Measurements from ENCODE around the gene VAV1. TPM values are rescaled to one million over a fixed set of nuclear protein-coding genes. Genes with fewer than 3 reads are reported as not detected.

The VAV1 gene
- total and polyA plus RNA-seq, 2 of the 8 experiments (the other 6 are each of a cell fraction or from before 2014, with no cell fraction given): 0.21 to 0.22 TPM

DNA sequence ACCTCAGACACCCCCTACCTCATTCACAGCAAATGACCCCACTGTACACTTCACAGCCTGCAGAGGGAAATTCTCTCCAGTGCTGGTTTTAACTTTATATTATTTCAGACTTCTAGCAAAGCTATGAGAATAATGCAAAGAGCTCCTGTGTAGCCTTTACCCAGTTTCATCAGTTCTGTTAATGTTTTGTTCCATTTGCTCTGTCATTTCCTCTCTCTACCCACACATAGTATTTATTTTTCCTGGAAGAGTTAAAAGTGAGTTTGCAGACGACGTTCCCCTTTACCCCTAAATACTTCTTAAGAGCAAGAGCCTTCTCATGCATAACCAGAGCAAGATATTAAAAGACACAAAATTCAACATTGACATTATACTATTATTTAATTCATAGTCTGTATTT, 65.0 kb downstream of the VAV1 start:
- Histone ChIP-seq H3K4me3 (ENCODE audit: extremely low read depth in 1 of 4, insufficient read depth in 2 of 4, low read depth in 3 of 4, low read length in 4 of 4) (no peak overlapping the region), H3K9ac (replicated peaks in 1 of 4; ENCODE audit: extremely low read depth in 1 of 4, low read depth in 3 of 4, low read length in 3 of 4) (no peak overlapping the region), H4K8ac (ENCODE audit: extremely low read depth, insufficient read depth, low read length) (no peak overlapping the region), H2BK12ac (ENCODE audit: low read depth, low read length) (no peak overlapping the region), H3K79me2 (ENCODE audit: control insufficient read depth in 1 of 2, insufficient read depth in 2 of 2, low read length in 2 of 2) (no peaks in the 10 kb centered on the region), H2AFZ (ENCODE audit: low read length) (no peak overlapping the region), H3K4me1 (replicated peaks in 1 of 4; ENCODE audit: control insufficient read depth in 3 of 4, insufficient read depth in 4 of 4, low read length in 3 of 4) (no peaks in the 10 kb centered on the region), H3K56ac (replicated peaks; ENCODE audit: insufficient read length, low read depth, low read length) (no peak overlapping the region), H4K91ac (replicated peaks; ENCODE audit: insufficient read length, low read length) (no peak overlapping the region), H3K4ac (replicated peaks; ENCODE audit: insufficient read length, low read depth, low read length) (no peak overlapping the region), H3K4me2 (ENCODE audit: insufficient read depth in 1 of 2, low read depth in 2 of 2, low read length in 2 of 2) (no peak overlapping the region), H2BK5ac (ENCODE audit: low read depth, low read length) (no peak overlapping the region), H3K23me2 (ENCODE audit: low read depth, low read length) (peaks cover 3% of the 10 kb centered on the region; the same call in 1 of the 2 replicates), H2BK120ac (replicated peaks; ENCODE audit: low read depth, low read length) (no peak overlapping the region), H4K5ac (ENCODE audit: insufficient read length, low read depth, low read length) (no peak overlapping the region), H3K9me3 (ENCODE audit: insufficient read depth in 2 of 2, low read depth in 1 of 2, low read length in 1 of 2) (peaks cover 17 to 52% of the 10 kb centered on the region in 2 experiments; a peak in 3 of 4 replicates), H4K20me1 (replicated peaks in 1 of 2; ENCODE audit: control insufficient read depth in 1 of 2, insufficient read depth in 2 of 2, low read length in 2 of 2) (no peaks in the 10 kb centered on the region), H3K23ac (ENCODE audit: insufficient read length) (no peak overlapping the region), H3K18ac (ENCODE audit: extremely low read depth, low read length) (no peak overlapping the region), H3K27me3 (replicated peaks in 1 of 4; ENCODE audit: control insufficient read depth in 3 of 4, extremely low read depth in 1 of 4, insufficient read depth in 3 of 4, low read length in 3 of 4) (no peaks in the 10 kb centered on the region), H2BK20ac (ENCODE audit: low read length) (no peak overlapping the region), H3K36me3 (ENCODE audit: control insufficient read depth in 2 of 4, insufficient read depth in 4 of 4, low read length in 3 of 4) (no peaks in the 10 kb centered on the region), H3K14ac (ENCODE audit: insufficient read length) (no peak overlapping the region), H2AK5ac (ENCODE audit: low read depth, low read length) (no peak overlapping the region), H3K27ac (ENCODE audit: low read depth, low read length) (no peak overlapping the region), H3K79me1 (ENCODE audit: low read depth, low read length) (no peaks in the 10 kb centered on the region), H2BK15ac (ENCODE audit: low read length) (no peak overlapping the region)
- WGBS, 2 experiments (ENCODE audit: extremely low coverage in 1 of 2, insufficient coverage in 1 of 2, insufficient read length in 1 of 2, insufficient replicate concordance in 2 of 2, low coverage in 1 of 2, low lambda C conversion rate in 2 of 2, missing lambda C conversion rate in 1 of 2): 82% methylated on average over 2 of the region's 2 CpGs; no CpG with 5 or more reads in 1 of the 2 experiments
- no peak for FAIRE-seq
- ChIA-PET POLR2A (ENCODE audit: partially characterized antibody) (no interaction called here), CTCF (ENCODE audit: partially characterized antibody) (no interaction called here)
- no peak for DNase-seq (ENCODE audit: low read depth in 1 of 2, low spot score in 2 of 2)
- TF ChIP-seq GTF2F1 (IDR thresholded peaks at IDR 0.05; ENCODE audit: borderline replicate concordance, low read depth, low read length) (no peak), POLR2A (IDR thresholded peaks at IDR 0.05; ENCODE audit: control extremely low read depth in 1 of 2, low read depth in 2 of 2, low read length in 2 of 2) (no peak)

Measured in H1 (cell line).